DOHH2 (cell line): ENCODE measurements around the gene SLITRK1.

Experiments
- EZH2phosphoT487 ChIP-seq: fragments of 200-600 bp; sonication (generic); IDR thresholded peaks from 2 replicates; pipeline ENCODE4 v1.6.1; 2017; ENCODE audit warnings: borderline replicate concordance, mild to moderate bottlenecking, antibody characterized with exemption, low read length, moderate library complexity, mixed read lengths
- TF ChIP-seq, protein P1 (sequence below): fragments of 200-600 bp; sonication (generic); IDR thresholded peaks from one replicate; pipeline ENCODE4 v1.5.1; 2014; ENCODE audit warnings: antibody characterized with exemption, mild to moderate bottlenecking, low read depth, low read length; ENCODE audit not compliant: poor library complexity, severe bottlenecking

- TF ChIP-seq, protein P1, sequence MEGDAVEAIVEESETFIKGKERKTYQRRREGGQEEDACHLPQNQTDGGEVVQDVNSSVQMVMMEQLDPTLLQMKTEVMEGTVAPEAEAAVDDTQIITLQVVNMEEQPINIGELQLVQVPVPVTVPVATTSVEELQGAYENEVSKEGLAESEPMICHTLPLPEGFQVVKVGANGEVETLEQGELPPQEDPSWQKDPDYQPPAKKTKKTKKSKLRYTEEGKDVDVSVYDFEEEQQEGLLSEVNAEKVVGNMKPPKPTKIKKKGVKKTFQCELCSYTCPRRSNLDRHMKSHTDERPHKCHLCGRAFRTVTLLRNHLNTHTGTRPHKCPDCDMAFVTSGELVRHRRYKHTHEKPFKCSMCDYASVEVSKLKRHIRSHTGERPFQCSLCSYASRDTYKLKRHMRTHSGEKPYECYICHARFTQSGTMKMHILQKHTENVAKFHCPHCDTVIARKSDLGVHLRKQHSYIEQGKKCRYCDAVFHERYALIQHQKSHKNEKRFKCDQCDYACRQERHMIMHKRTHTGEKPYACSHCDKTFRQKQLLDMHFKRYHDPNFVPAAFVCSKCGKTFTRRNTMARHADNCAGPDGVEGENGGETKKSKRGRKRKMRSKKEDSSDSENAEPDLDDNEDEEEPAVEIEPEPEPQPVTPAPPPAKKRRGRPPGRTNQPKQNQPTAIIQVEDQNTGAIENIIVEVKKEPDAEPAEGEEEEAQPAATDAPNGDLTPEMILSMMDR = no peak
- TF ChIP-seq EZH2phosphoT487 = no peak
Measured at GRCh38 chr13:83890358-83890757, 8.1 kb upstream of the SLITRK1 start.
